HG03439 (cell line): ENCODE data around the gene ZAP70.

ENCODE experiments used
- ATAC-seq: cut with Tn5 transposase; IDR thresholded peaks from one replicate; pipeline ENCODE4 v1.9.1; 2021; ENCODE audit warnings: mild to moderate bottlenecking, moderate library complexity; ENCODE audit not compliant: unreplicated experiment

ZAP70 gene

DNA sequence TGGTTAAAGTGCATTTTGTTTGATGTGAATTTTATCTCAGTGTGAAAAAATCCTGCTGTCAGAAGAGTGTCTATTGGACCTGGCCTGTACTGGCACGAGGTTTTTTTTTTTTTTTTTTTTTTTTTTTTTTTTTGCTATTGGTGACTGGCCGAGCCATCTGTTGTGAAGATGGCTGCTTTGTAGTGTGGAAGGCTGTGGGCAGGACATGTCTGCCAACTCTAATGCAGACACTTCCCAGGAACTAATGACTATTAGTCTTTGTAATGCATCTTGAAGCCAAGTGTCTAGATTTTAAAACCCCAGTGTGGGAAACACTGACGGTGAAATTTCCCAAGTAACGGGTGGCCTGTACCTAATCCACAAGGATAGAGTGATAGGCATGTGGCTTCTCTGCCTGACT lies 34.3 kb downstream of the ZAP70 start:
- no peak for ATAC-seq

DNA sequence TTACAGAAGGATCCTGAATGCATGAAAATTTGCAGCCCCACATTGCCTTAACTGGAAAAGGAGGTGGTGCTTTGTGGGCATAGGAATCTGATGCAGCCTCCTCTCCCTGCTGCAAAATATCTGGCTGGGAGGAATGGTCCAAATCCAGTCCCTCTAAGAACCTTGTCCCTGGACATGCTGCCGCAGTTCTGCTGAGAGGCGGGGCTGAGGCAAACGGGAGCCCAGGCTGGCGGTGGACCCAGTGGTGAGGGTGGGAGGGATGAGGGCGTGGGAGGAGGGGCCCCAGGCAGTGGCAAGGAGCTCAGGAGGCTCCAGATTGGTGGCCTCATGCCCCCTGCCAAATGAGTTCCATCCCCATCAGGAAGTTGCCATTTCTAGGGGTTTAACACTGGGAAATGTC lies 36.2 kb downstream of the ZAP70 start:
- ATAC-seq, result no peak

DNA sequence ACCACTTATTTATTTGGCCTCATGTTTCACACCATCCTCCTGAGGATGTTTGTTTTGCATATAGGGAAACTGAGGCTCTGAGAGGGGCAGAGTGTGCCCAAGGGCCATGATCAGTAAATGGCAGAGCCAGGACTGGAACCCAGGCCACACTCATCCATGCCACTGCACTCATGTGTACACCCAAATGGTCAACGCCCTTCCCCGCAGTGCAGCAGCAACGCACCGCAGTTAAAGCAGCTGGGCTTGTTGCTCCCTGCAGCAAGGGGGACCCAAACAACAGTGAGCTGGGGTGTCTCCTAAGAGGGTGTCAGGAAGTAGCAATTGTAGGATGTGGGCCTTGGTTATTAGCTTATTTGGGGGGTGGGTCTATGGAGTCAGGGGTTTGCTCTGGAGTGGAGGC lies 36.6 kb downstream of the ZAP70 start:
- ATAC-seq, result no peak

DNA sequence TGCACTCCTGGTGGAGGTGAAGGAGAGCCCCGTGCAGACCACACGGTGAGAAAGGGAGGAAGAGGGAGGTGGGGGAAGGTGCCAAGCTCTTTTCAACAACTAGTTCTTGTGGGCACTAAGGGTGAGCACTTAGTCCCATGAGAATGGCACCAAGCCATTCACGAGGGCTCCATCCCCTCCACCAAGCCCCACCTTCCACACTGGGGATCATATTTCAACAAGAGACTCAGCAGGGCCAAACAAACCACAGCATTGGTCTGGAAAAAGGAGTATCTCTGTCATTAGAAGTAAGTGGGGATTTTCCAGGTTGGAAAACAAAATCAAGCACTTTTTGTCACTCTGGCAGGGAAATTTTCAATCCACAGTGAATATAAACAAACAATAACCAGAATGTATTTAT lies 38.4 kb downstream of the ZAP70 start:
- ATAC-seq, result no peak

DNA sequence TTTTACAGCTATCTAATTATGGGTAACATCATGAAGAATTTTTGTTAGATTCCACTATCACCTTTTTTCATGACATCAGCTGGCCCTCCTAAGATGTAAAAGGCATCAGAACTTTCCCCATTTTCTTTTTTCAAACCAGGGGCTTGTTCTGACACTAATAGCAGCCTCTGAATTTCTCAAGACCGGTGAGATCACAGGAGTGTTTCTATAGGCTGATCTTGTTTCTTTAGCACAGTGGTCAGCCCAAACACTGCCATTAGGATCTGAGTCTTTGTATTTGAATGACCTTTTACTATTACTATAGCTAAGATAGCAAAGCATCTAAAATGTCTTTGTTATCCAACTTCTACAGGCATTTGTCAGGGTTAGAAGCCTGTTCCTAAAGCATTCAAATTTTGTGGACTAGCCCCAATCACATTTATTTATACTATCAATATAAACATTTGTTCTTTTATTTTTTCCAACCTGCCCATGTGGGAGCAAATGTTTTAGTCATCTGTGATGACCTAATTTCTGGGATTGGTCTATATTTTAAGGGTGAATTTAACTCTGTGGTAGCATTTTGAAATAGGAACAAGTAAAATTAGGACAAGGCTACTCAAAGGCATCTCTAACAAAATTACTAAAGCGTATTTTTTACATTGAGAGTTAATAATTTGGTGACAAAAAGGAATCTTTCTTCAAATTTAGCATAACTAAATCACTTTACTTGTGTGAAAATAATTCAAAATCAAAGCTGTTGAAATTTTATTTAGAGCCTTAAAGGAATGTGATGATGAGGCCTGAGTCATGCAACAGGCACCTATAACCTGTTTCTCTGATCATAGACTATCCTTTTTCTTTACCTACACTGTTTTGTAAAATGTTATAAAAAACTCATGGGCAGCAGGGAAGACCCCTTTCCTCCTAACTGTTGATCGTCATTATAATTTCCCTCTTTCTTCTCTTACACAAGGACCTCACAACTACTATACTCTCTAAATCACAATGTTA lies 39.3 kb downstream of the ZAP70 start:
- no peak for ATAC-seq

DNA sequence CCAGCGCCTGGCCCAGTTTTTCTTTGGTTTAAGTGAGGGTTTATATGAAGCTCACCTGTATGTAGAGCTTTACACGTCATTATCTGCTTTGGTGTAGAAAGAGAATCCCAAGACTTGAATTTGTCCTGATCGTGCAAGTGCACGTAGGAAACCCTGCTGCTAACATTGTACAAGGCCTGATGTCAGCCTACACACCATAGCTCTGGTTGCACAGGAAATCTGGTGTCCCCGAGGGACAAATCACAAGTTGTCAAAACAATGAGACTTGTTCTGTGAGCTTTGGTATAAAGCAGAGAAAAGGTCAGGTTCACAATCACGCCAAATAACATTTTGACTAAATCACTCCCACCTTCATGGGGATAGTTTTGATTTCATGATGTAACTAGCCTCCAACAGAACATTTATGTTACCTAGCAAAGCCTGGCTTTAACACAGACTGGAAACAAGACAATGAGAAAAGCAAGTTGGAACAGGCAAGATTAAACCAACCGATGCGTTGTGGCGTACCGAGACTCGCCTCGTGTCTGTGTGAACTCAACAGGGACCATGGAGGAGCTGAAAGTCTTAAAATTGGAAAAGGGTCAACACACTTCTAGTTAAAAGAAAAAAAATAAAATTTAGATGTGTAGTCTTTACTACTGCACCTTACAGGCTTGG lies 41.4 kb downstream of the ZAP70 start:
- no peak for ATAC-seq

DNA sequence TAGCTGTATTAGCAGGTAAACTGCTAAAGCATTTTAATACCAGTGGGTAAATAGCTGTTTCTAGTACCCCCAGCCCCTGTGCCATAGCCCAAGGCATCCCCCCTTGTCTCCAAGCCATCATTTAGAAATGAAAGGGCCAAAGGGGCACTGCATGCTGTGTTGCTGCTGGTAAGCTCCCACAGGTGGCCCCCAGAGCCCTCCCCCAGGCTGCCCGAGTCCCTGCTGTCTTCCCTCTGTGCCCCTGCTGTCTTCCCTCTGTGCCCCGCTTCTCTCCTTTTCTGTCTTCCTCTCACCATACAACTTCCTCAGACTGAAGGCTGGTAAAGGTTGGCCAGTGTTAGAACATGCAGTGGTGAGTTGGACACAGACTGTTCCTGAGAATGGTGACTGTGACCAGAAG lies 42.1 kb downstream of the ZAP70 start:
- ATAC-seq, result no peak

DNA sequence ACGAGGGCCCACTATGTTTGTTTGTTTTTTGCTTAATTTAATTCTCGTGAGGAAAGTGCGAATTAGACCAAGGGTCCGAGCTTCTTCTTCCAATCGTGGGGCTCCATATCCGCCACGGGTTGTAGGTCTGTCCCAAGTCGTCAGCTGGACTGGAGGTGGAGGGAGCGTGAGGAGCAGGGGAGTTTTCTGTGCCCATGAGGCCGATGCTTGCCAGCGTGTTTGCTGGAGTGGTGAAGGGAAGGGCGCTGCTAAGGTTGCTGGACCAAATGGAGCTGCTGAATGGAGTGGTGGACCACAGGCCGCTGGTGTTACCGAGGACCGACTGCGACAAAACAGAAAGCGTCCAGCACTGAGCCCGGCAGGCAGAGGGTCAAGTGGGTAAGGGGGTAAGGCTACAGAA lies 43.7 kb downstream of the ZAP70 start:
- ATAC-seq, result no peak

DNA sequence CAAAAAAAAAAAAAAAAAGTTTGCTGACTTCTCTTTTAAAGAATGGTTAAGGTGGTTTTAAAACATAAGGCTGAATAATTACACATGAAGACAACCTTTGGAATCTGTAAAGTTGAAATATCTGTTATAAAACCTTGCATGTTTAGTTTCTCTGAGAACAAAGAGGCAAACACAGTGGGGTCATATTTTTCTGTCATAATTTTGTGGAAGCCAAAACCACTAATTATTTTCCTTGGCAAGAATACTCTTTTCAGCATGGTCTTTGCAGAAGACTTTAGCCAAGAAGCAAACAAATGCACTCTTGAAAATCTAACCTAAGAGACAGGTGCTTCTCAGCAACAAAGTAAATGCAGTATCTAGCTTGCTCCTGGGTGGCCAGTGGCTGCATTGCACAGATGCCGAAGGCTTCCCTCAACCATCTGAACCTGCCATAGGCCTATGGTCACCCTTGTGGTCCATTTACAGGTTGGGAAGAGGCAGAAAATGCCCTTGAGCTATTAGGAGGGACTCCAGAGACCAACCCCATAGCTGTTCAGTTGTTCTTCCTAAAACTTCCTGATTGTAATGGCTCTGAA lies 44.8 kb downstream of the ZAP70 start:
- ATAC-seq, result no peak

DNA sequence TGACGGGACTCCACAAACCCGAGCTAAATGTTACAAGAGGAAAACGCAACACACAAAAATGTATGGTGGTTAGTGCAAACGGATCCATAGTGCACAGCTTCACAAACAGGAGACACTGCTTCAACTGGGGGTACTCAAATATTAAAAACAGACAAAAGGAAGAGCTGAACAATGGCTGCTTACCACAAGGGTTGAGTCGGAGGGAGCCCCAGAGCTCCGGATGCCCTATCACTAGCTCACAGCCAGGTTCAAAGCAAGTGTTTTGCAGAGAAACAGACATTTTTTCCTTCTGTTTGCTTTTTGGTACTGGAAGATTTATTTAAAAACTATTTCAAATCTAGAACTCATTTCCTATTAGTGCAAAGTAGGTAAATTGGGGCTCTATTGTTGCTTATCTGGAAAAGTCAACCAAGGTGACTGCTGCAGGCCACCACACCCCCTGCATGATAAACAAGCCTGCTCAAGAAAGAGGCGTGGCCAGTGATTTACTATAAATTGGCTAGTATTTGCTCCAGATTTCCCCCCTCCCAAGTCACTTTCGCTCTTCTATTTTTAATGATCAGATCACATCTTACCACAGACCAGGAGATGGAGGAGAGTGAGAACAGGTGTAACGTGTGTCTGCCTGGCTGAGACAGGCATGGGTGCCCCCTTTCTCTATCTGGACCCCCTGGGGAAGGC lies 46.5 kb downstream of the ZAP70 start:
- no peak for ATAC-seq

DNA sequence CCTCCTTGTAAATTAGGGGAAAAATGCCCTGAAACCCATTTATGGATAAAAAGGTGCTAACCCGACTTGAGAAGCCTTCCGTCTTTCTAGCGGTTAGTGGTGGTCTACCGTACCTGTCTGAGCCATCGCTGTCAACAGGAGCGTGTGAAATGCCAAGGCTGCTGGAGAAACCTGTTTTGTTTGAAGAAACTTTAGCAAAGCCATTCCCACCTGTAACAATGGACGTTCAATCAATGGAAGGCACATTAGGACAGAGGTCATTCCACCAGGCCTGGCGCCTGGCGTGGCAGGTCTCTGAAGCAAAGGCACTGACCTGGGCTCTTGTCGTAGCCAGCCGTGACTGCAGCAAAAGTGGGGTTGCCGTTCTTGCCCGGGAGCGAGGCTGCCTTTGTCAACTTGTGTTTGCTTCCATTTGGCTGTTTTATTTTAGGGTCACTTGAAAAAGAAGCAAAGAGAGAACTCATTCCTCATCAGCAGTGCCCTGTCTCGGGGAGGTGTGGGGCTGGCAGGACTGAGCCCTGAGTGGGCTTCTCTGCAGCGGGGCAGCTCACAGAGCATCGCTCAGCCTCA lies 47.2 kb downstream of the ZAP70 start:
- no peak for ATAC-seq

DNA sequence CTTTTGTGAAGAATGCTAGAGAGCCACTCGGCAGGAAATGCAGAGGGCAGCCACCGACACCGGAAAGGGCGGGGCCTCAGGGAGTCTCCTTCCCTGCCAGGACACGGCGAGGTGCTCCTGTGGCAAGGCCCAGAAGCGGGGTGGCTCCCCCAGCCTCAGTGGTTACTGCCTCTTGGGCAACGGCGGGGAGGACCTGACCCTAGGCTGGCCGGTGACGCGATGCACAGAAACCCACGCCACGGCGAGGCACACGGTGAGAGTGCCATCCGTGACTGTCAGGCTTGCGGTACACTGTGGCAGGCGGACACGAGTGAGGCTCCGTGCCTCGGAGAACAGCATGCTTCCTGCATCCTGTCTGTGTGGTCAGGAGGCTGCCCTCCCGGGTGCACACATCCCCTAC lies 47.8 kb downstream of the ZAP70 start:
- ATAC-seq, result no peak

DNA sequence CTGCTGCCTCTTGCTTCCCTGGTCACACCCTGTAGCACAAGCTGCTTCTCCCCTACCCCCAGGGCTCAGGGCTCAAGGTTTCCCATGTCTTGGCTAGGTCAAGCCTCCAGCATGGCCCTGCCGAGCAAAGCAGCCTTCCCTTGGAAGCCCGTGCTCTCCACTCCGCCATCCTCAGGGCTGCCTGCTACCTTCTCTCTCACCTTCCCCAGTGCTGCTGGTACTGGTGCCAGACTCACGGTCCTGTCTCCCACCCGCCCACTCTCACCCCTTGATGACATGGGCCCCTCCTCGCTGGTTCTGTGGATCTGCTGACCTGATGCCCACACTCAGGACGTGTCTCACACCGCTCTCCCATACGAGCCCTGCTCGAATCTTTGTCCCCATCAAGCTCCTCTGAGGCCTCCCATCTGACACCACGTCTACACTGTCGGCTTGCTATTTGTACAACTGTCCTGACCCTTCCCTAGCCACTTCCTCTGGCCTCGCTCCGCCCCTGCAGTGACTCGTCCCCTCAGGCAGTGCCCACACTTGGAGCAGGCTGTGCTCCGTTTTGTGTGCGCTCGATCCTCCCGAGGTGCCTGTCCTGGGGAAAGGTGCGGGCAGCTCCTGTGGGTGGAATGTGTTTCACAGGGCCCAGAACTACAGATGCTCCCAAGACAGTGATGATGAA lies 49.9 kb downstream of the ZAP70 start:
- ATAC-seq, result no peak

DNA sequence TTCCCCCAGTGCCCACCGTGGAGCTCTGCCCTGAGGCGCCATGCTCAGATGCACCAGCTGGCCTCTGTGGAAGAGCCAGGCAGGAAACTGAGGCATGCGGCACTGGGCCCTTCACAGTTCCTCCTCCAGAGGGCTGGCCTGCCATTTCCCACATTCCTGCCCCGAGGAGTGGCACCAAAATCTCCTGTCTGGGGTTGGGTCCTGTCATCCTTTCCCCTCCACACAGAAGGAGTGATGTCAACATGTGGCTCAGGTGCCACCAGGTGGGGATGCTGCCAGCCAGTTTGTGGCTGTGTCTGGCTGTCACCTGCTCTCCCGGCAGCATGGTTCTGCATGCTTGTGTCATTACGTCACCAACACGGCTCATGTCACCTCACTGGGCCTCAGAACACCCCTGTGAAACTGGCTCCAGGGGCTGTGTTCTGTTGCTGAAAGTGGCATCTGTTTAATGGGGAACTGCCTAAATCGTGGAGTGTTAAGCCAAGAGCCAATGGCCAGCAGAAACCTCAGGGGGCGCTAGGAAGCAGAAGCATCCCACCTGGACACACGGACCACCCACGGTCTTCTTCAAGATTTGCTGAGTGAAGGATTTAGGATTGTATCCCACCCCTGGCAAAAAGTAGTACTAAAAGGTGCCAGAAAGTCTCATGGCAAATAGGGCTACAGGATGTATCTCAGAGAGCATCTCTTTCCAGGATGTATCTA lies 51.3 kb downstream of the ZAP70 start:
- no peak for ATAC-seq

DNA sequence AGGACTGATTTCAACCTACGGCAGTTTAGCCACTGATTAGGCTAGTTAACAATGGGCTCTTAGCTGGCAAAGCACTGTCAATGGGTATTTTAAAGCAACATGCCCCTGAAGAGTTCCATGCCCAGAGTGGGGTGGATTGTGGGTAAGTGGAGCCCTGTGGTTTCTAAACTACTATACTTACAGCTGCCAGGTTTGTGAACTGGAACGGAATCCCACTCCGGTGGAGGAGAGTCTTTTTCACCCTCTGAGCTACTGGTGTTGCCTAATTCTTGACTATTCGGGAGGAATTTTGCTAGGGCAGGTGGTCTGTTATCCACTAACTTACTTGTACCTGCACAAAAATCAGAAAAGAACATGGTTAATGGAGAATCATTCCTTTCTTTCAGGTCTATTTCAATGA lies 52.6 kb downstream of the ZAP70 start:
- no peak for ATAC-seq

DNA sequence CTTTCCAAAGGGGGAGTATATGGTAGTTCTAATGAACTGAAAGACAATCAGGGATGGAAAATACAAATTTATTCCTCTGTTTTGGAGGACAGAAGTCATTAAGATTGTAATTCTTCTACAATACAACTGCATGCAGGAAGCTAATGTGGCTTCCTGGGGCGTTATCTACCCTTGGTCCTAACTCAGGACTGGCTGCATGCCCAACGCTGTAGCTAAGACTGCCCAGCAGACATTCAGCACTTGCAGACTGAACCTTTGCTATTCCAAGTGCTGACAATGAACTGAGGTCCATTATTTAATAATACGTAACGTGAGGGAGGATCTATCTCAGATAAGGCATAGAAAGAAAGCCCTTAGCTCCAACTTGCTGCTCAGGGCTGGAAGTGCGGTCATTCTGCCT lies 53.2 kb downstream of the ZAP70 start:
- ATAC-seq, result no peak

DNA sequence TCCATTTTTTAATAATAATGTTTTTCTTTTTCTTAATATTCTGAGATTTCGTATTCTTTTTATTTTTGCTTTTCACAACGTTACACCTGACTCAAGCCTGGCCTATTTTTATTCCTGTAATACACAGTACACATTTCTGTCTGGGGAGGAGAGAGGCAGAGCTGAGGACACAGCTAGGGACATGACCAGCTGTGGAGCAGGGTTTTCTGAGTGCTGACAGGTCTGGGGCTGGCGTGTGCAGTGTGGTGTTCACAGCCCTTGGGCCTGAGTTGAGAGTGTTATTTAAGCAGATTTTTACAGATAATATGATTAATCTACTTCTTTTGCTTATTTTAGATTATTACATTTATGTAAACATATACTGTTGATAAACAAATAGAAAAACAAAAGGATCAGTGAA lies 55.9 kb downstream of the ZAP70 start:
- no peak for ATAC-seq

DNA sequence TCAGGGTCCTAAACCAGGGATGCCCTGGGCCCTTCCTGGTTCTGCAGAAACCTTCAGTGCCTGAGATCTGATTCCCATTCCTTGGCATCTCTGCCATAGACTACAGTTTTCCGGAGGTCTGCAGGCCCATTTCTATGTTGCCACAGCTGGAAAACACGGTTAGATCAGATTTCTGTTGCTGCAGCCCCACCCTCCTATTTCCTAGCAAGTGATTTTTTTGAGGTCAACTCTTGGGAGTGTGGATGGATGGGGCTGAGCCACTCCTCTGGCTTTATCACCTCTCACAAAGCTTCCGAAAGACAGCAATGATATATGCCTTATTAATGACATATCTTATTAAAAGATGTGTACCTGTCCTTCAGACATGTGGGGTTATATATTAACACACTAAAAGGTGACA lies 56.3 kb downstream of the ZAP70 start:
- no peak for ATAC-seq

DNA sequence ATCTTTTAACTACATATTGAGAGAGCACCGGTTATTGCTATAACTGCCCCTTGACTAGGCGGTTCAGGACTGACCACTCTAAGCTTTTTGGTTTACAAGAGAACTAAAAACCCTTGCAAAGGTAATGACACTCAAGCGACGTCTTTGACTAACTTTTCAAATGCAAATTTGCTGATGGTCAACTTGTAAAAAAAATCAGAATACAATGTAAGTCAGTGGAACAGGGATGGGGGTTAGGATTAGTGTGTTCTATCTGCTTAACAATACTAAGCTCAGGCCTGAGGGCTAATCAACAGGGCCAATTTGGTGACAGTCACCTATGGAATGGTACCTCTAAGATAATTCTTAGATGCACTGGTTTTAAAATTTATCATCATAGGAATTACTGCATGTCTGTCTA lies 57.1 kb downstream of the ZAP70 start:
- ATAC-seq, result no peak

DNA sequence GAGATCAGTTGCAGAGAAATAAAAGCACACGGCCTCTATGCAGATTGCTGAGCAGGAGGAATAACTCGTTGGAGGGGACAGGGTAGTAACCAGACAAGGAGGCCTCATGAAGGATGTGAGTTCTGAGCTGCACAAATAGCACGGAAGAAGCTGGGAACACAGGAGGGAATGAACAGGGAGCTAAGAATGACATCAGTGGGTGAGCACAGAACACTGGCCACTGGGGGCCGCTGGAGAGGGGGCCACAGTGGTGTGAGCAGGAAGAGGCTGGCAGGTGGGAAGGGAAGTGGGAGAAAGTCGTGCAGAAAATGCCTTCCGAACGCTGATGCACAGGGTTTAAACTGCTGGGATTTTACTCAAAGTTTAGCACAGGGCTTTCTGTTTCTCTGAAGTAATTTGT lies 61.0 kb downstream of the ZAP70 start:
- ATAC-seq, result no peak
